Pancreas (tissue), 10 donors: Measurements from ENCODE around the gene DPP4. TPM values are rescaled to one million over a fixed set of nuclear protein-coding genes. Genes with fewer than 3 reads are reported as not detected.

Source experiments
- ATAC-seq, 4 donors: fragments of 200-7000 bp; cut with Tn5 transposase; one replicate each; pipeline versions ENCODE4 v1.8.0 to v1.9.1; 2020; ENCODE audit warnings: mild to moderate bottlenecking in 4 of 4, moderate library complexity in 4 of 4
- DNase-seq, 6 donors: peaks; one replicate each; pipeline ENCODE4 v3.0.0-alpha.2; 2020
- FAIRE-seq: peaks from 2 replicates; lab custom pipeline; 2012; peaks lifted over from hg19 to GRCh38; lab: Jason Lieb, UNC
- H3K27ac ChIP-seq, 4 donors: fragments of 200-600 bp; sonication (generic); 1 replicate in 3 of 4; 2 replicates in 1 of 4; pipeline versions ENCODE4 v1.5.0 to v1.8.0; 2020
- H3K27me3 ChIP-seq, 4 donors: fragments of 200-600 bp; one replicate each; pipeline ENCODE4 v1.8.0; 2021
- H3K36me3 ChIP-seq, 3 donors: fragments of 200-600 bp; sonication (generic) in 1 of 3; one replicate each; pipeline versions ENCODE4 v1.5.0 to v1.8.0; 2020 to 2021
- H3K4me1 ChIP-seq, 3 donors: fragments of 200-600 bp; one replicate each; pipeline ENCODE4 v1.8.0; 2021
- H3K4me3 ChIP-seq, 4 donors: fragments of 200-600 bp; sonication (generic) in 2 of 4; one replicate each; pipeline versions ENCODE4 v1.5.0 to v1.8.0; 2020 to 2021
- H3K9me3 ChIP-seq, 4 donors: fragments of 200-600 bp; one replicate each; pipeline ENCODE4 v1.8.0; 2021
- WGBS, 2 donors: extraction: QIAGEN DNeasy Blood & Tissue Kit; methylation state at CpG; one replicate each; pipeline ENCODE4 v1.1.7; 2013; 5-methylcytosine and 5-hydroxymethylcytosine counted together
- intact Hi-C, 3 donors: fragments of 100-400 bp; cut with DNase I; formaldehyde crosslinking; loops; one replicate each; pipeline versions ENCODE4 v1.11.1 to v1.14.2; 2022
- polyA plus RNA-seq, 2 donors: library from polyadenylated mRNA; stranded (reverse); fragments of 200-250 nt; gene quantifications; one replicate each; pipeline ENCODE4 v1.2.3, GENCODE V29; 2013
- total RNA-seq, 6 donors: library from RNA; stranded (reverse); fragmentation: NEBNext Ultra II Directional in 4 of 6; extraction: Animal tissue kit (Norgen Biotek cat#: 25700) in 4 of 6; gene quantifications; one replicate each; pipeline versions ENCODE4 v1.2.1 to v1.2.4, GENCODE V29; 2021 to 2023
- TF ChIP-seq, protein P1 (sequence below), 4 donors: fragments of 200-600 bp; sonication (generic) in 3 of 4; IDR thresholded peaks; one replicate each; pipeline versions ENCODE4 v1.5.0 to v1.8.0; 2021; ENCODE audit warnings: antibody characterized with exemption in 4 of 4
- donor health status: healthy with polysubstance abuse.
- donor health status: DM: no; HTN: no; CAD: no; lungs with moderate emphysema.
- donor health status: DM: no; HTN: no; CAD: no.
- donor health status: control.
- donor health status: control.
- donor health status: Bipolar disorder and iron deficiency.
- donor health status: DM: yes; HTN: yes; CAD: no.
- donor health status: DM: no; HTN: no; CAD: no.
- donor health status: DM: no; HTN: no; CAD: no.
- donor health status: DM: yes; HTN: yes; CAD: no.

The DPP4 gene
- total and polyA plus RNA-seq, 8 donors, result 0.98 to 6.4 (median 2.4) TPM

DNA sequence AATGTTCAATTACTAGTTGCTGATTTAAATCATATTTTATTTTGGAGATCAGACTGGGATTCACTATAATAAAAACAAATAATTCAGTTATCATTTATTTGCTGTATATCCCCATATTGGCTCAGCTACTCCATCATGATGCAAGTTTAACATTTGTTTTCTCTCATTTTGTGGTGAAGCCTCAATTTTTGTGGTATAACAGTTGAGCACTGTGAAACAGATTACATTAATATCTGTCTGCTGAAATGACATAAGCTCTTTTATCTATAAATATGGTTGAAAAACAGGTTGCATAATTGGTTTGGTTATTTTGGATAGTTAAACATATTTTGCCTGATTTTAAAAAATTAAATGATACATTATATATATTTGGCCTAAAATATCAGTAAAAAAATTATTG lies 67.7 kb downstream of the DPP4 start:
- FAIRE-seq (no peak), ATAC-seq (no peak)
- intact Hi-C loops, result loop anchor here in 2 of 3 donors (5.0 to 10.0 kb wide), 2 partner anchors 111 to 118 kb away; no protein-coding TSS in a partner anchor

DNA sequence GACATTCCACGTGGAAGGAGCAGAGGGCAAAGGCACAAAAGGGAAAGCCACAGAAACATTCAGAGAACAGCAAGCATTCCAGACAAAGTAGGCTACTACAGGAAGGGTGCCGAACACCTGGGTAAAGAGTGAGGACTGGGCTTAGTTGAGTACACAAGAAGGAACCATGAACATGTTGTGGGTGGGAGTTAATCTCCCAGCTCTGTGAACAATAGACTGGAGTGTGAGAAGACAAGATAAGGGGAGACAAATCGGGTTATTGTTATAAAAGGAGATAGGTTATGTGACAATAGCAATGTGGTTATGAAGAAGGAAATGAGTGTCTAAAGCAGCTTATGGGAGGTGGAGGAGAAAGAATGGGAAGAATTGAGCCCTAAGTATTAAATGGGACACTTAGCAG lies 70.0 kb downstream of the DPP4 start:
- DNase-seq (no peak), ATAC-seq (no peak), FAIRE-seq (no peak)
- no peaks in the 10 kb centered on the region for H3K4me1 ChIP-seq
- WGBS, 2 donors, result 44 to 46% methylated on average over 3 of the region's 3 CpGs
- intact Hi-C loops, result loop anchor here in 2 of 3 donors (5.0 to 10.0 kb wide), 2 partner anchors 121 to 123 kb away; no protein-coding TSS in a partner anchor
- no peaks in the 10 kb centered on the region for H3K36me3 ChIP-seq
- no peaks in the 10 kb centered on the region for H3K9me3 ChIP-seq
- H3K27me3 ChIP-seq, result no peaks in the 10 kb centered on the region
- TF ChIP-seq, protein P1, sequence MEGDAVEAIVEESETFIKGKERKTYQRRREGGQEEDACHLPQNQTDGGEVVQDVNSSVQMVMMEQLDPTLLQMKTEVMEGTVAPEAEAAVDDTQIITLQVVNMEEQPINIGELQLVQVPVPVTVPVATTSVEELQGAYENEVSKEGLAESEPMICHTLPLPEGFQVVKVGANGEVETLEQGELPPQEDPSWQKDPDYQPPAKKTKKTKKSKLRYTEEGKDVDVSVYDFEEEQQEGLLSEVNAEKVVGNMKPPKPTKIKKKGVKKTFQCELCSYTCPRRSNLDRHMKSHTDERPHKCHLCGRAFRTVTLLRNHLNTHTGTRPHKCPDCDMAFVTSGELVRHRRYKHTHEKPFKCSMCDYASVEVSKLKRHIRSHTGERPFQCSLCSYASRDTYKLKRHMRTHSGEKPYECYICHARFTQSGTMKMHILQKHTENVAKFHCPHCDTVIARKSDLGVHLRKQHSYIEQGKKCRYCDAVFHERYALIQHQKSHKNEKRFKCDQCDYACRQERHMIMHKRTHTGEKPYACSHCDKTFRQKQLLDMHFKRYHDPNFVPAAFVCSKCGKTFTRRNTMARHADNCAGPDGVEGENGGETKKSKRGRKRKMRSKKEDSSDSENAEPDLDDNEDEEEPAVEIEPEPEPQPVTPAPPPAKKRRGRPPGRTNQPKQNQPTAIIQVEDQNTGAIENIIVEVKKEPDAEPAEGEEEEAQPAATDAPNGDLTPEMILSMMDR (IDR thresholded peaks at IDR 0.05), result no peak
- H3K4me3 ChIP-seq, result no peak overlapping the region
- H3K27ac ChIP-seq, result no peak overlapping the region

More for the DNA sequence above, 67.7 kb downstream of the DPP4 start:
- no peak overlapping the region for H3K27ac ChIP-seq
- H3K27me3 ChIP-seq, result no peaks in the 10 kb centered on the region
- H3K36me3 ChIP-seq, result no peaks in the 10 kb centered on the region
- no peaks in the 10 kb centered on the region for H3K4me1 ChIP-seq
- no peak for DNase-seq
- TF ChIP-seq, protein P1 (IDR thresholded peaks at IDR 0.05), result no peak
- no peaks in the 10 kb centered on the region for H3K9me3 ChIP-seq
- H3K4me3 ChIP-seq, result no peak overlapping the region

GRCh38 chr2:162002623-162003235 lies 71.3 kb downstream of the DPP4 start:
- FAIRE-seq (no peak), ATAC-seq (no peak), DNase-seq (no peak)
- Histone ChIP-seq H3K27me3 (no peaks in the 10 kb centered on the region), H3K4me3 (no peak overlapping the region), H3K36me3 (no peaks in the 10 kb centered on the region), H3K4me1 (no peaks in the 10 kb centered on the region), H3K27ac (no peak overlapping the region), H3K9me3 (no peaks in the 10 kb centered on the region)
- intact Hi-C loops, result loop anchor here in 2 of 3 donors (5.0 to 10.0 kb wide), 2 partner anchors 122 to 125 kb away; no protein-coding TSS in a partner anchor
- WGBS, 2 donors, result 62 to 79% methylated on average over 7 of the region's 7 CpGs
- TF ChIP-seq, protein P1 (IDR thresholded peaks at IDR 0.05), result no peak

DNA sequence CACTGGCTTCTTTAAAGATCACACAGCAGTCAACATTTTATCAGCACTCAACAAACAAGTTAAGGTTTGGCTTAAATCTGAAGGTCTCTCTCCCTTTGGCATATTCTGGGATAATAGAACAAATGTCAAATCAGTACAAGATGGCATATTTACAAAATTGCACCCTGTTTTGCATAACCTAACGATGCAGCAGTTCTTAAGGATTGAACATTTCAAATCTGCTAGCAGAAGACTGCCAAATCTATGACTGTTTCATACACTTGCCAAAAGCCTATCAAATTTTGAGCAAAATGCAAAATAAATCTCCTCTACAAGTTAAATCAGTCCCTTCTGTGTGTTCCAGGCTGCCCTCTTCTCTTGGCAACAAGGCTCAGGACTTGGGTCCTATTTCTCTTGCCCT lies 73.6 kb downstream of the DPP4 start:
- Histone ChIP-seq H3K4me3 (no peak overlapping the region), H3K4me1 (no peaks in the 10 kb centered on the region), H3K27me3 (no peaks in the 10 kb centered on the region), H3K27ac (no peak overlapping the region), H3K9me3 (no peaks in the 10 kb centered on the region), H3K36me3 (no peaks in the 10 kb centered on the region)
- intact Hi-C loops, result loop anchor here in 2 of 3 donors (5.0 to 10.0 kb wide), 2 partner anchors 124 to 127 kb away; no protein-coding TSS in a partner anchor
- ATAC-seq, result no peak
- TF ChIP-seq, protein P1 (IDR thresholded peaks at IDR 0.05), result no peak
- WGBS, 2 donors, result 52 to 74% methylated on average over 1 of the region's 1 CpG
- no peak for DNase-seq
- FAIRE-seq, result no peak

- 62 to 81% methylated on average over 6 of the region's 6 CpGs for WGBS, 2 donors
- DNase-seq, result no peak
- intact Hi-C loops, result loop anchor here in 1 of 3 donors (5.0 kb wide), 1 partner anchor 118 kb away; no protein-coding TSS in a partner anchor
- ATAC-seq, result no peak
- Histone ChIP-seq H3K9me3 (no peaks in the 10 kb centered on the region), H3K27me3 (no peaks in the 10 kb centered on the region), H3K4me3 (no peak overlapping the region), H3K27ac (no peak overlapping the region), H3K36me3 (no peaks in the 10 kb centered on the region), H3K4me1 (no peaks in the 10 kb centered on the region)
- FAIRE-seq, result no peak
- TF ChIP-seq, protein P1 (IDR thresholded peaks at IDR 0.05), result no peak
Observed at GRCh38 chr2:161999321-161999720, 74.7 kb downstream of the DPP4 start.
